PC-9 (cell line): ENCODE measurements around the gene FBXO36.

ENCODE experiments used
- CTCF ChIP-seq: fragments of 200-600 bp; sonication (generic); conservative IDR thresholded peaks from 2 replicates; pipeline ENCODE4 v1.6.1; 2017; ENCODE audit warnings: mixed run types, antibody characterized with exemption, mild to moderate bottlenecking, moderate library complexity
- EZH2 ChIP-seq: fragments of 200-600 bp; sonication (generic); IDR thresholded peaks from 2 replicates; pipeline ENCODE4 v1.8.0; 2017; ENCODE audit warnings: antibody characterized with exemption, low read depth

- TF ChIP-seq CTCF (no peak), EZH2 (no peak)
Observed at GRCh38 chr2:229917793-229918192, 4.5 kb upstream of the FBXO36 start.
